OCI-LY7 (cell line): Measurements from ENCODE around the gene OR2T33. TPM values are rescaled to one million over a fixed set of nuclear protein-coding genes. Genes with fewer than 3 reads are reported as not detected.

Experiments
- BruUV-seq: library from RNA; stranded (reverse); fragments of 400-500 nt; replicated peaks from 2 replicates; lab custom pipeline; 2021; lab: Mats Ljungman, UMichigan
- CTCF ChIA-PET: fragments of 300-600 bp; sonication (Branson Sonifier 250); formaldehyde crosslinking; loops from one replicate; lab custom pipeline; 2022; ENCODE audit warnings: antibody characterized with exemption; ENCODE audit not compliant: unreplicated experiment; lab: Charles Lee
- POLR2A ChIA-PET: fragments of 300-600 bp; sonication (Branson Sonifier 250); formaldehyde crosslinking; loops from one replicate; lab custom pipeline; 2022; ENCODE audit warnings: antibody characterized with exemption; lab: Charles Lee
- DNase-seq: peaks from one replicate; pipeline ENCODE4 v3.0.0-alpha.2; 2015; ENCODE audit warnings: low spot score
- H2AFZ ChIP-seq: fragments of 200-600 bp; sonication (generic), shearing (Covaris generic); 2 replicates; pipeline ENCODE4 v1.6.1; 2014; ENCODE audit warnings: mild to moderate bottlenecking, antibody characterized with exemption, low read length, moderate library complexity
- H3K27ac ChIP-seq: fragments of 200-600 bp; sonication (generic); 2 replicates; pipeline ENCODE4 v1.5.1; 2014; ENCODE audit warnings: mixed run types, low read depth, mild to moderate bottlenecking, moderate library complexity, low read length, inconsistent platforms; ENCODE audit not compliant: poor library complexity, severe bottlenecking
- H3K36me3 ChIP-seq: fragments of 200-600 bp; sonication (generic); 2 replicates; pipeline ENCODE4 v1.6.1; 2014; ENCODE audit warnings: mild to moderate bottlenecking, antibody characterized with exemption, low read length, moderate library complexity, mixed read lengths; ENCODE audit not compliant: insufficient read depth
- H3K4me1 ChIP-seq: fragments of 200-600 bp; sonication (generic); 2 replicates; pipeline ENCODE4 v1.5.1; 2014; ENCODE audit warnings: mild to moderate bottlenecking, low read length; ENCODE audit not compliant: insufficient read depth, poor library complexity, severe bottlenecking
- H3K4me2 ChIP-seq: fragments of 200-600 bp; sonication (generic); 2 replicates; pipeline ENCODE4 v1.6.1; 2014; ENCODE audit warnings: mild to moderate bottlenecking, low read length
- H3K4me3 ChIP-seq: fragments of 200-600 bp; sonication (generic); 2 replicates; pipeline ENCODE4 v1.5.1; 2014; ENCODE audit warnings: mild to moderate bottlenecking, low read depth, low read length; ENCODE audit not compliant: poor library complexity, severe bottlenecking
- H3K79me2 ChIP-seq: fragments of 200-600 bp; sonication (generic); 2 replicates; pipeline ENCODE4 v1.6.1; 2016; ENCODE audit warnings: low read depth, mild to moderate bottlenecking, low read length, moderate library complexity, mixed read lengths; ENCODE audit not compliant: insufficient read depth
- H3K9me2 ChIP-seq: fragments of 200-600 bp; sonication (generic); 2 replicates; pipeline ENCODE4 v1.6.1; 2016; ENCODE audit warnings: mild to moderate bottlenecking, low read length, mixed read lengths; ENCODE audit not compliant: insufficient read depth
- H3K9me3 ChIP-seq: fragments of 200-600 bp; sonication (generic); 2 replicates; pipeline ENCODE4 v1.6.1; 2014; ENCODE audit warnings: mild to moderate bottlenecking, mixed run types, low read length, mixed read lengths
- H4K20me1 ChIP-seq: fragments of 200-600 bp; sonication (generic); 2 replicates; pipeline ENCODE4 v1.6.1; 2014; ENCODE audit warnings: mild to moderate bottlenecking, antibody characterized with exemption, low read length, moderate library complexity, mixed read lengths; ENCODE audit not compliant: insufficient read depth
- CTCF ChIP-seq: fragments of 200-600 bp; sonication (generic); conservative IDR thresholded peaks from 2 replicates; pipeline ENCODE4 v1.5.1; 2014; ENCODE audit warnings: mild to moderate bottlenecking, antibody characterized with exemption, low read length, moderate library complexity, mixed read lengths
- EZH2phosphoT487 ChIP-seq: fragments of 200-600 bp; sonication (generic); IDR thresholded peaks from 2 replicates; pipeline ENCODE4 v1.6.1; 2018; ENCODE audit warnings: low read depth, borderline replicate concordance, mild to moderate bottlenecking, mixed run types, antibody characterized with exemption, low read length, moderate library complexity, mixed read lengths
- intact Hi-C: fragments of 100-400 bp; cut with micrococcal nuclease; formaldehyde crosslinking; loops from one replicate; pipeline ENCODE4 v1.10.0; 2022; ENCODE audit not compliant: unreplicated experiment
- total RNA-seq, 2 experiments: library from RNA; depleted of rRNA in 1 of 2; stranded (reverse); fragments of >200 nt in 1 of 2; shearing (Covaris generic) in 1 of 2; gene quantifications; 2 replicates each; pipeline ENCODE4 v1.2.3, GENCODE V29; 2014 to 2022

OR2T33 gene
- total RNA-seq, 2 experiments from 2014 or later: not detected

DNA sequence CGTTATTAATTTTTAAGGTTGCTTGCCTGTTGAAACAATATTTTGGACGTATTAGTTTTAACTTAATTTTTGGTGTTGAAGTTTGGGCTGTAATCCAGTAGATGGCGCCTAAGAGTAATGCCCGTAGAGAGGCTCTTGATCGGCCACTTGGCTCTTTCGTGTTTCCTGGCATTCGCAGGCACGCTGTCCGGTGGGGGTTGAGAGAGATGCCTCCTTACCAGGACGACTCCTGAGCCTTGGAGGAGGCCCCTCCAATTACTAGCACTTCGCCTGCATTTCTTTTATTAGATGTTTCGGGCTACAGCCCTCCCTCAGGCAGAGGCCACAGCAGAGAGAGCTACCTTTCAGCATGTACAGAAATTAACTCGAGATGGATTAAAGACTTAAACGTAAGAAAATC is 34.6 kb downstream of the OR2T33 start:
- BruUV-seq: no TSS peak
- Histone ChIP-seq H3K27ac (no peak overlapping the region), H3K9me3 (no peaks in the 10 kb centered on the region), H3K4me1 (no peaks in the 10 kb centered on the region), H3K4me3 (no peak overlapping the region), H2AFZ (peak overlapping the region; percentile 31; the same call in 1 of the 2 replicates), H4K20me1 (no peaks in the 10 kb centered on the region), H3K79me2 (no peaks in the 10 kb centered on the region), H3K36me3 (no peaks in the 10 kb centered on the region), H3K9me2 (no peaks in the 10 kb centered on the region), H3K4me2 (0 out of 2 replicates have a peak overlapping the region, but pooled peaks have one; percentile 16)
- ChIA-PET CTCF (no interaction called here), POLR2A (interaction anchor here (0.7 to 1.5 kb wide), 2 partner anchors 8 to 17 kb away, joined by 4 to 5 read pairs; no protein-coding TSS in a partner anchor)
- intact Hi-C loops: loop anchor here (5.0 kb wide), 1 partner anchor 564 kb away; no protein-coding TSS in a partner anchor
- peak; percentile 46 for DNase-seq
- TF ChIP-seq EZH2phosphoT487 (no peak), CTCF (peak; percentile 84)

DNA sequence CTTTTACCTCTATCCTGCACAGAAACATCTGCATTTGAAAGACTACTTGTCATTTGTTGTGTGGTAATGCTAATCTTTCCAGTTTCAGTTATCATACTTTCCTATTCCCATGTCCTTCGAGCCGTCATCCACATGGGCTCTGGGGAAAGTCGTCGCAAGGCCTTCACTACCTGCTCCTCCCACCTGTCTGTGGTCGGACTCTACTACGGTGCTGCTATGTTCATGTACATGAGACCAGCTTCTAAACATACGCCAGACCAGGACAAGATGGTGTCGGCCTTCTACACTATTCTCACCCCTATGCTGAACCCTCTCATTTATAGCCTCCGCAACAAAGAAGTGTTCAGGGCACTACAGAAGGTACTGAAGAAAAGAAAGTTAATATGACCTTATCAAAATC is 38.3 kb downstream of the OR2T33 start:
- TF ChIP-seq EZH2phosphoT487 (no peak), CTCF (no peak)
- DNase-seq: no peak
- no peaks in the 10 kb centered on the region for H3K79me2 ChIP-seq
- H3K4me2 ChIP-seq: no peak overlapping the region
- no peaks in the 10 kb centered on the region for H4K20me1 ChIP-seq
- intact Hi-C loops: no loop called here
- H3K36me3 ChIP-seq: no peaks in the 10 kb centered on the region
- H2AFZ ChIP-seq: no peak overlapping the region
- no peak overlapping the region for H3K27ac ChIP-seq
- no peaks in the 10 kb centered on the region for H3K4me1 ChIP-seq
- no peak overlapping the region for H3K4me3 ChIP-seq
- POLR2A ChIA-PET: no interaction called here
- BruUV-seq: no TSS peak
- H3K9me2 ChIP-seq: no peaks in the 10 kb centered on the region
- no peaks in the 10 kb centered on the region for H3K9me3 ChIP-seq
- CTCF ChIA-PET: no interaction called here

GRCh38 chr1:248231117-248231516 is 46.7 kb downstream of the OR2T33 start, which contains the start of gene OR2M4:
Gene OR2M4 (plus strand): TSS chr1:248231417. CDS start chr1:248238929, 7,512 bp downstream.
- Histone ChIP-seq H3K79me2 (no peaks in the 10 kb centered on the region), H3K4me3 (no peak within 1 kb of the TSS), H3K4me2 (no peak within 1 kb of the TSS), H3K36me3 (no peaks in the 10 kb centered on the region), H2AFZ (no peak within 1 kb of the TSS), H3K9me2 (no peaks in the 10 kb centered on the region), H3K4me1 (no peaks in the 10 kb centered on the region), H3K27ac (no peak within 1 kb of the TSS), H3K9me3 (no peaks in the 10 kb centered on the region), H4K20me1 (no peaks in the 10 kb centered on the region)
- intact Hi-C loops: no loop called here
- no TSS peak for BruUV-seq
- no peak for TF ChIP-seq CTCF
- no peak for TF ChIP-seq EZH2phosphoT487
- ChIA-PET POLR2A (interaction anchor here (0.7 kb wide), 1 partner anchor 57 kb away, joined by 3 read pairs; no protein-coding TSS in a partner anchor), CTCF (no interaction called here)
- no peak for DNase-seq
